ENCODE results near the gene OVCA2. TPM values are rescaled to one million over a fixed set of nuclear protein-coding genes. Genes with fewer than 3 reads are reported as not detected.
A peak's percentile ranks its signal among the peaks of the same experiment; 100 is the strongest.

The OVCA2 gene
- total RNA-seq, 1 donor from 2014 or later, result 69.0 TPM

GRCh38 chr17:2059547-2060384 is 17.9 kb downstream of the OVCA2 start:
- H3K27me3 ChIP-seq (ENCODE audit: control insufficient read depth, insufficient read depth, low read length), result no peaks in the 10 kb centered on the region
- DNase-seq (ENCODE audit: low read depth), result no peak
- H3K36me3 ChIP-seq (ENCODE audit: control insufficient read depth, insufficient read depth, low read length), result peaks cover 17% of the 10 kb centered on the region
- no peak overlapping the region for H3K4me3 ChIP-seq (ENCODE audit: low read depth, low read length)
- no peak for TF ChIP-seq CTCF (IDR thresholded peaks at IDR 0.05; ENCODE audit: insufficient read depth, low read length, severe bottlenecking)
- FAIRE-seq, result no peak

GRCh38 chr17:2060385-2060658 is 18.5 kb downstream of the OVCA2 start:
- no peak for TF ChIP-seq CTCF (IDR thresholded peaks at IDR 0.05; ENCODE audit: insufficient read depth, low read length, severe bottlenecking)
- no peaks in the 10 kb centered on the region for H3K27me3 ChIP-seq (ENCODE audit: control insufficient read depth, insufficient read depth, low read length)
- no peak overlapping the region for H3K4me3 ChIP-seq (ENCODE audit: low read depth, low read length)
- DNase-seq (ENCODE audit: low read depth) (no peak), FAIRE-seq (no peak)
- H3K36me3 ChIP-seq (ENCODE audit: control insufficient read depth, insufficient read depth, low read length), result peaks cover 21% of the 10 kb centered on the region

GRCh38 chr17:2060681-2061440 is 19.0 kb downstream of the OVCA2 start:
- no peak for TF ChIP-seq CTCF (IDR thresholded peaks at IDR 0.05; ENCODE audit: insufficient read depth, low read length, severe bottlenecking)
- DNase-seq (ENCODE audit: low read depth), result no peak
- Histone ChIP-seq H3K4me3 (ENCODE audit: low read depth, low read length) (no peak overlapping the region), H3K27me3 (ENCODE audit: control insufficient read depth, insufficient read depth, low read length) (no peaks in the 10 kb centered on the region), H3K36me3 (ENCODE audit: control insufficient read depth, insufficient read depth, low read length) (peaks cover 21% of the 10 kb centered on the region)
- FAIRE-seq, result no peak

- FAIRE-seq (no peak), DNase-seq (ENCODE audit: low read depth) (no peak)
- H3K4me3 ChIP-seq (ENCODE audit: low read depth, low read length), result no peak overlapping the region
- no peaks in the 10 kb centered on the region for H3K27me3 ChIP-seq (ENCODE audit: control insufficient read depth, insufficient read depth, low read length)
- TF ChIP-seq CTCF (IDR thresholded peaks at IDR 0.05; ENCODE audit: insufficient read depth, low read length, severe bottlenecking), result no peak
- peaks cover 21% of the 10 kb centered on the region for H3K36me3 ChIP-seq (ENCODE audit: control insufficient read depth, insufficient read depth, low read length)
Observed at GRCh38 chr17:2061441-2061958, 19.7 kb downstream of the OVCA2 start.

GRCh38 chr17:2062571-2063183 is 20.9 kb downstream of the OVCA2 start:
- FAIRE-seq (peak; percentile 18), DNase-seq (ENCODE audit: low read depth) (no peak)
- no peak for TF ChIP-seq CTCF (IDR thresholded peaks at IDR 0.05; ENCODE audit: insufficient read depth, low read length, severe bottlenecking)
- H3K27me3 ChIP-seq (ENCODE audit: control insufficient read depth, insufficient read depth, low read length), result no peaks in the 10 kb centered on the region
- peaks cover 22% of the 10 kb centered on the region for H3K36me3 ChIP-seq (ENCODE audit: control insufficient read depth, insufficient read depth, low read length)
- H3K4me3 ChIP-seq (ENCODE audit: low read depth, low read length), result no peak overlapping the region

Measured in bronchial epithelial cell (primary cell).